HepG2 (cell line): ENCODE measurements around the gene SAMM50. TPM values are rescaled to one million over a fixed set of nuclear protein-coding genes. Genes with fewer than 3 reads are reported as not detected.

ENCODE experiments used
- ASH2L ChIP-seq: fragments of 300-600, 200-600 bp; sonication (generic); IDR thresholded peaks from 2 replicates; pipeline ENCODE4 v1.7.0; 2017; ENCODE audit warnings: low read depth, mild to moderate bottlenecking, moderate library complexity, mixed read lengths, low read length; ENCODE audit not compliant: insufficient read length
- BRCA1 ChIP-seq: sonication (generic); formaldehyde crosslinking; IDR thresholded peaks from 2 replicates; pipeline ENCODE4 v1.4.0; 2020; ENCODE audit warnings: missing genetic modification reagents
- CEBPZ ChIP-seq: IDR thresholded peaks from 2 replicates; pipeline ENCODE4 v1.6.1; 2012; ENCODE audit warnings: low read length, improper control_type of control experiment
- CSRNP2 ChIP-seq: sonication (generic); formaldehyde crosslinking; conservative IDR thresholded peaks from 2 replicates; pipeline ENCODE4 v1.8.0; 2022; ENCODE audit warnings: low read depth, missing genetic modification reagents
- DR1 ChIP-seq: sonication (generic); formaldehyde crosslinking; IDR thresholded peaks from 2 replicates; pipeline ENCODE4 v1.8.0; 2021; ENCODE audit warnings: mild to moderate bottlenecking, missing genetic modification reagents, inconsistent platforms
- EEA1 ChIP-seq: sonication (generic); formaldehyde crosslinking; IDR thresholded peaks from 2 replicates; pipeline ENCODE4 v1.5.1; 2020; ENCODE audit warnings: mild to moderate bottlenecking, missing genetic modification reagents, borderline replicate concordance
- ETV6 ChIP-seq: sonication (generic); formaldehyde crosslinking; conservative IDR thresholded peaks from 2 replicates; pipeline ENCODE4 v1.4.0; 2020; ENCODE audit warnings: missing genetic modification reagents
- HNRNPL ChIP-seq: fragments of 200-400 bp; formaldehyde crosslinking; IDR thresholded peaks from 2 replicates; pipeline ENCODE4 v1.6.1; 2017; ENCODE audit warnings: mild to moderate bottlenecking, low read depth, low read length
- IKZF5 ChIP-seq: IDR thresholded peaks from 2 replicates; pipeline ENCODE4 v1.6.1; 2018; ENCODE audit warnings: missing genetic modification reagents, mild to moderate bottlenecking, missing compliant biosample characterization
- KAT2B ChIP-seq: fragments of 150-350 bp; IDR thresholded peaks from 2 replicates; pipeline ENCODE4 v1.6.1; 2014; ENCODE audit warnings: low read depth, low read length, borderline replicate concordance
- LBX2 ChIP-seq: sonication (generic); formaldehyde crosslinking; IDR thresholded peaks from 2 replicates; pipeline ENCODE4 v1.5.0; 2020; ENCODE audit warnings: missing genetic modification reagents, mild to moderate bottlenecking, borderline replicate concordance
- LCORL ChIP-seq, 2 experiments: fragments of 450-650 bp in 1 of 2; sonication (generic) in 1 of 2; formaldehyde crosslinking in 1 of 2; IDR thresholded peaks; 2 replicates each; pipeline versions ENCODE4 v1.5.0 to v1.6.1; 2017 to 2020; ENCODE audit warnings: antibody characterized with exemption in 1 of 2, missing genetic modification reagents in 1 of 2
- MYNN ChIP-seq: sonication (generic); formaldehyde crosslinking; IDR thresholded peaks from 2 replicates; pipeline ENCODE4 v1.4.0; 2020; ENCODE audit warnings: mild to moderate bottlenecking, low read depth, missing genetic modification reagents
- NFRKB ChIP-seq: fragments of 450-650 bp; IDR thresholded peaks from 2 replicates; pipeline ENCODE4 v1.6.1; 2017
- SIX1 ChIP-seq: sonication (generic); formaldehyde crosslinking; IDR thresholded peaks from 2 replicates; pipeline ENCODE4 v1.4.0; 2020; ENCODE audit warnings: missing genetic modification reagents, borderline replicate concordance
- TEAD2 ChIP-seq: sonication (generic); formaldehyde crosslinking; IDR thresholded peaks from 2 replicates; pipeline ENCODE4 v1.9.0; 2021; ENCODE audit warnings: missing genetic modification reagents
- ZFP1 ChIP-seq: IDR thresholded peaks from 2 replicates; pipeline ENCODE4 v1.6.1; 2016
- ZFP82 ChIP-seq: sonication (generic); formaldehyde crosslinking; IDR thresholded peaks from 2 replicates; pipeline ENCODE4 v1.5.1; 2020; ENCODE audit warnings: mild to moderate bottlenecking, missing genetic modification reagents, borderline replicate concordance
- ZNF121 ChIP-seq: sonication (generic); formaldehyde crosslinking; IDR thresholded peaks from 2 replicates; pipeline ENCODE4 v1.5.0; 2020; ENCODE audit warnings: mild to moderate bottlenecking, missing genetic modification reagents
- ZNF225 ChIP-seq: sonication (generic); formaldehyde crosslinking; IDR thresholded peaks from 2 replicates; pipeline ENCODE4 v1.4.0; 2020; ENCODE audit warnings: mild to moderate bottlenecking, missing genetic modification reagents
- ZNF44 ChIP-seq: sonication (generic); formaldehyde crosslinking; IDR thresholded peaks from 2 replicates; pipeline ENCODE4 v1.5.1; 2020; ENCODE audit warnings: mild to moderate bottlenecking, missing genetic modification reagents
- ZNF691 ChIP-seq: sonication (generic); formaldehyde crosslinking; IDR thresholded peaks from 2 replicates; pipeline ENCODE4 v1.4.0; 2020; ENCODE audit warnings: missing genetic modification reagents, low read depth, mild to moderate bottlenecking, borderline replicate concordance
- polyA plus RNA-seq, 8 experiments: library from polyadenylated mRNA; depleted of rRNA in 3 of 8; stranded (reverse) in 7 of 8; unstranded in 1 of 8; fragments of >200 nt; fragmentation: Illumina TruSeq in 4 of 8; extraction: Trizol in 4 of 8; gene quantifications; 2 replicates each; pipeline versions ENCODE4 v1.2.1 to v1.2.3, GENCODE V29; 2011 to 2016; ENCODE audit warnings: low read depth in 4 of 8, missing spikeins in 1 of 8, mixed read lengths in 1 of 8; ENCODE audit not compliant: insufficient read depth in 1 of 8
- total RNA-seq, 5 experiments: library from RNA; depleted of rRNA; stranded (reverse); fragments of >200 nt; fragmentation: Illumina TruSeq; extraction: Trizol; gene quantifications; 2 replicates each; pipeline ENCODE4 v1.2.3, GENCODE V29; 2016; ENCODE audit warnings: low read depth in 1 of 5

SAMM50 gene
- total and polyA plus RNA-seq, 2 of the 13 experiments (the other 11 are each of a cell fraction or from before 2014, with no cell fraction given) = 34.7 to 63.4 TPM

- no peak for TF ChIP-seq TEAD2 (CRISPR knock-in tag)
- TF ChIP-seq CEBPZ = no peak
- TF ChIP-seq ASH2L = peak; percentile 46
- no peak for TF ChIP-seq ETV6
- no peak for TF ChIP-seq LCORL (IDR thresholded peaks at IDR 0.05)
- TF ChIP-seq LCORL (CRISPR knock-in tag; IDR thresholded peaks at IDR 0.05) = peak; percentile 93
- no peak for TF ChIP-seq EEA1 (CRISPR knock-in tag)
- no peak for TF ChIP-seq ZNF44 (CRISPR knock-in tag)
- TF ChIP-seq BRCA1 = no peak
- TF ChIP-seq IKZF5 (CRISPR knock-in tag) = peak; percentile 70; the same call in 1 of the 2 replicates
- TF ChIP-seq ZNF121 = no peak
- TF ChIP-seq ZFP82 (CRISPR knock-in tag) = no peak
- peak; percentile 38; the same call in 1 of the 2 replicates for TF ChIP-seq DR1 (CRISPR knock-in tag)
- no peak for TF ChIP-seq ZNF225 (CRISPR knock-in tag)
- TF ChIP-seq ZFP1 (CRISPR knock-in tag) = no peak
- TF ChIP-seq SIX1 (CRISPR knock-in tag) = no peak
- no peak; the same call in 1 of the 2 replicates for TF ChIP-seq MYNN (CRISPR knock-in tag)
- no peak for TF ChIP-seq LBX2 (CRISPR knock-in tag)
- no peak for TF ChIP-seq KAT2B
- no peak for TF ChIP-seq CSRNP2 (CRISPR knock-in tag)
- no peak for TF ChIP-seq ZNF691 (CRISPR knock-in tag)
- TF ChIP-seq NFRKB = no peak
- peak; percentile 72; the same call in 1 of the 2 replicates for TF ChIP-seq HNRNPL
Measured at GRCh38 chr22:43925433-43926348, 29.6 kb upstream of the SAMM50 start (continued).
